ENCODE measurements around the gene KRT78.

DNA sequence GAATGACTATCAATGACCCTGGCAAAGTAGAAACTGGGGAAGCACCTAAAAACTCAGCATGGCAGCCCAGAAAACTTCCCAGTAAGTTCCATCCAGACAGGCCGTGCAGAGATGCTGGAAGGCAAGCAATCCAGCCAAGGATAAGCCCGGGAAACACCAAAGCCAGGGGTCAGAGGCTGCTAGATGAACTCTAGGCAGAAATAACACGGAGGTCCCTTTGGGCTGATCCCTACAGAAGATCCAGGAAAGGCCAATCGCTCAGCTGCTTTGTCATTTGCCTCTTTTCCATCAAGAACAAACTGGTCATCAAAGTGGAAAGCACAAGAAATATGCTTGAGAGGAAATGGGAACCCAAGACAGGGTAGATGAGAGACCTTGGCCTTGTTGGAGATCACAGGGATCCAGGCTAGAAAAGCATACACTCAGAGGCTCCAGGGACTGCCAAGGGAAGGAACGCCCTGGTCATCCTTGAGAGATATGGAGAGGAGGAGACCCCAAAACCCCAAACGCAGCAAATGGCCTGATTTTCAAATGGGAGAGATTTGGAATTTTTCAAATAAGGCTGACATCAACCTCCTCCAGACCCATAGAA lies 21.2 kb downstream of the KRT78 start:
- TF ChIP-seq, protein P1, sequence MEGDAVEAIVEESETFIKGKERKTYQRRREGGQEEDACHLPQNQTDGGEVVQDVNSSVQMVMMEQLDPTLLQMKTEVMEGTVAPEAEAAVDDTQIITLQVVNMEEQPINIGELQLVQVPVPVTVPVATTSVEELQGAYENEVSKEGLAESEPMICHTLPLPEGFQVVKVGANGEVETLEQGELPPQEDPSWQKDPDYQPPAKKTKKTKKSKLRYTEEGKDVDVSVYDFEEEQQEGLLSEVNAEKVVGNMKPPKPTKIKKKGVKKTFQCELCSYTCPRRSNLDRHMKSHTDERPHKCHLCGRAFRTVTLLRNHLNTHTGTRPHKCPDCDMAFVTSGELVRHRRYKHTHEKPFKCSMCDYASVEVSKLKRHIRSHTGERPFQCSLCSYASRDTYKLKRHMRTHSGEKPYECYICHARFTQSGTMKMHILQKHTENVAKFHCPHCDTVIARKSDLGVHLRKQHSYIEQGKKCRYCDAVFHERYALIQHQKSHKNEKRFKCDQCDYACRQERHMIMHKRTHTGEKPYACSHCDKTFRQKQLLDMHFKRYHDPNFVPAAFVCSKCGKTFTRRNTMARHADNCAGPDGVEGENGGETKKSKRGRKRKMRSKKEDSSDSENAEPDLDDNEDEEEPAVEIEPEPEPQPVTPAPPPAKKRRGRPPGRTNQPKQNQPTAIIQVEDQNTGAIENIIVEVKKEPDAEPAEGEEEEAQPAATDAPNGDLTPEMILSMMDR (IDR thresholded peaks at IDR 0.05) = no peak
- no peak for TF ChIP-seq EP300 (IDR thresholded peaks at IDR 0.05)
